Loucy (cell line): ENCODE data around the gene GLDN.

Experiments
- H2AFZ ChIP-seq: fragments of 200-600 bp; sonication (generic); 2 replicates; pipeline ENCODE4 v1.6.0; 2016; ENCODE audit warnings: antibody characterized with exemption, mild to moderate bottlenecking, low read length, moderate library complexity
- H3F3A ChIP-seq: fragments of 200-600 bp; 2 replicates; pipeline ENCODE4 v1.6.0; 2016; ENCODE audit warnings: antibody characterized with exemption, low read depth, mild to moderate bottlenecking
- H3K27me3 ChIP-seq: fragments of 200-600 bp; sonication (generic); 2 replicates; pipeline ENCODE4 v1.6.1; 2014; ENCODE audit warnings: low read length, mild to moderate bottlenecking; ENCODE audit not compliant: insufficient read depth, poor library complexity, severe bottlenecking
- H3K36me3 ChIP-seq: fragments of 200-600 bp; sonication (generic); 2 replicates; pipeline ENCODE4 v1.6.1; 2016; ENCODE audit warnings: low read length; ENCODE audit not compliant: insufficient read depth
- H3K4me1 ChIP-seq: fragments of 200-600 bp; sonication (generic); 2 replicates; pipeline ENCODE4 v1.5.1; 2014; ENCODE audit warnings: low read length, mild to moderate bottlenecking; ENCODE audit not compliant: insufficient read depth, poor library complexity, severe bottlenecking
- H3K4me2 ChIP-seq: fragments of 200-600 bp; sonication (generic); 2 replicates; pipeline ENCODE4 v1.6.0; 2014; ENCODE audit warnings: antibody characterized with exemption, low read length, low read depth, mild to moderate bottlenecking; ENCODE audit not compliant: poor library complexity, severe bottlenecking
- H3K4me3 ChIP-seq: fragments of 200-600 bp; sonication (generic); 2 replicates; pipeline ENCODE4 v1.5.1; 2014; ENCODE audit warnings: low read length, mild to moderate bottlenecking, mixed read lengths; ENCODE audit not compliant: poor library complexity, severe bottlenecking
- H3K79me2 ChIP-seq: fragments of 200-600 bp; sonication (generic); 2 replicates; pipeline ENCODE4 v1.6.1; 2014; ENCODE audit warnings: low read length; ENCODE audit not compliant: insufficient read depth
- H3K9ac ChIP-seq: fragments of 200-600 bp; sonication (generic); 2 replicates; pipeline ENCODE4 v1.6.0; 2014; ENCODE audit warnings: mild to moderate bottlenecking, low read depth, low read length, moderate library complexity; ENCODE audit not compliant: poor library complexity, severe bottlenecking
- H3K9me2 ChIP-seq: fragments of 200-600 bp; sonication (generic); replicated peaks from 2 replicates; pipeline ENCODE4 v1.6.1; 2016; ENCODE audit warnings: low read depth, low read length, mixed read lengths
- H3K9me3 ChIP-seq: fragments of 200-600 bp; sonication (generic); 2 replicates; pipeline ENCODE4 v1.6.1; 2014; ENCODE audit warnings: mild to moderate bottlenecking, antibody characterized with exemption, low read length, low read depth; ENCODE audit not compliant: insufficient read depth
- H4K20me1 ChIP-seq: fragments of 200-600 bp; sonication (generic); 2 replicates; pipeline ENCODE4 v1.6.0; 2014; ENCODE audit warnings: antibody characterized with exemption, low read length, mild to moderate bottlenecking; ENCODE audit not compliant: insufficient read depth, poor library complexity, severe bottlenecking
- CTCF ChIP-seq: fragments of 200-600 bp; sonication (generic); conservative IDR thresholded peaks from 2 replicates; pipeline ENCODE4 v1.5.1; 2014; ENCODE audit warnings: mild to moderate bottlenecking, antibody characterized with exemption, low read length
- EZH2phosphoT487 ChIP-seq: fragments of 200-600 bp; IDR thresholded peaks from 2 replicates; pipeline ENCODE4 v1.6.1; 2018; ENCODE audit warnings: antibody characterized with exemption, mild to moderate bottlenecking, moderate library complexity, borderline replicate concordance

Gene GLDN

GRCh38 chr15:51314391-51315337, 26.8 kb upstream of the GLDN start:
- TF ChIP-seq EZH2phosphoT487 (no peak), CTCF (no peak)
- Histone ChIP-seq H4K20me1 (no peaks in the 10 kb centered on the region), H3K4me1 (peaks cover 5% of the 10 kb centered on the region), H3K9ac (no peak overlapping the region), H3K36me3 (no peaks in the 10 kb centered on the region), H3K4me3 (no peak overlapping the region), H2AFZ (no peak overlapping the region), H3K9me3 (no peaks in the 10 kb centered on the region), H3K27me3 (no peaks in the 10 kb centered on the region), H3K79me2 (no peaks in the 10 kb centered on the region), H3F3A (no peaks in the 10 kb centered on the region), H3K4me2 (no peak overlapping the region), H3K9me2 (no peaks in the 10 kb centered on the region)

- Histone ChIP-seq H3K79me2 (no peaks in the 10 kb centered on the region), H3K36me3 (no peaks in the 10 kb centered on the region), H3K9ac (no peak overlapping the region), H4K20me1 (no peaks in the 10 kb centered on the region), H3K4me3 (no peak overlapping the region), H3F3A (no peaks in the 10 kb centered on the region), H3K9me3 (no peaks in the 10 kb centered on the region), H3K4me1 (peaks cover 5% of the 10 kb centered on the region), H2AFZ (no peak overlapping the region), H3K4me2 (no peak overlapping the region), H3K9me2 (no peaks in the 10 kb centered on the region), H3K27me3 (no peaks in the 10 kb centered on the region)
- TF ChIP-seq CTCF (no peak), EZH2phosphoT487 (no peak)
These were observed 25.7 kb upstream of the GLDN start for GRCh38 chr15:51315726-51316125.

GRCh38 chr15:51316636-51317035, 24.8 kb upstream of the GLDN start:
- Histone ChIP-seq H3K4me3 (no peak overlapping the region), H3F3A (no peaks in the 10 kb centered on the region), H3K79me2 (no peaks in the 10 kb centered on the region), H3K9me2 (no peaks in the 10 kb centered on the region), H3K27me3 (no peaks in the 10 kb centered on the region), H3K9me3 (no peaks in the 10 kb centered on the region), H4K20me1 (no peaks in the 10 kb centered on the region), H3K36me3 (no peaks in the 10 kb centered on the region), H2AFZ (no peak overlapping the region), H3K4me2 (no peak overlapping the region), H3K9ac (no peak overlapping the region), H3K4me1 (peaks cover 5% of the 10 kb centered on the region)
- TF ChIP-seq EZH2phosphoT487 (no peak), CTCF (no peak)
